ENCODE results near the gene S100A7A. TPM values are rescaled to one million over a fixed set of nuclear protein-coding genes. Genes with fewer than 3 reads are reported as not detected.
"Not testable (repeated sequence)": the region's sequence is repeated elsewhere in the genome, so short reads cannot be mapped to it uniquely, and the experiment has no call there.

The S100A7A gene
- total RNA-seq, 1 donor from 2014 or later: not detected

- ATAC-seq (no peak), DNase-seq (ENCODE audit: low spot score) (no peak)
- intact Hi-C loops (cut with DNase I): no loop called here
These were observed 22.4 kb upstream of the S100A7A start for GRCh38 chr1:153393926-153394325.

- ATAC-seq (no peak), DNase-seq (ENCODE audit: low spot score) (no peak)
- intact Hi-C loops (cut with DNase I): no loop called here
These were observed 21.9 kb upstream of the S100A7A start for GRCh38 chr1:153394391-153394790.

GRCh38 chr1:153395136-153395685 is 21.1 kb upstream of the S100A7A start:
- ATAC-seq: no peak
- intact Hi-C loops (cut with DNase I): no loop called here
- no peak for DNase-seq (ENCODE audit: low spot score)

GRCh38 chr1:153395776-153396175 is 20.5 kb upstream of the S100A7A start:
- ATAC-seq (no peak), DNase-seq (ENCODE audit: low spot score) (no peak)
- intact Hi-C loops (cut with DNase I): no loop called here

- no peak for DNase-seq (ENCODE audit: low spot score)
- ATAC-seq: no peak
- intact Hi-C loops (cut with DNase I): no loop called here
These were observed 19.9 kb upstream of the S100A7A start for GRCh38 chr1:153396461-153396860.

- ATAC-seq: no peak
- DNase-seq (ENCODE audit: low spot score): no peak
- intact Hi-C loops (cut with DNase I): no loop called here
These were observed 19.0 kb upstream of the S100A7A start for GRCh38 chr1:153397051-153397923.

- ATAC-seq: no peak
- intact Hi-C loops (cut with DNase I): no loop called here
- no peak for DNase-seq (ENCODE audit: low spot score)
These were observed 18.2 kb upstream of the S100A7A start for GRCh38 chr1:153397924-153398651.

GRCh38 chr1:153399401-153400055 is 16.8 kb upstream of the S100A7A start:
- intact Hi-C loops (cut with DNase I): no loop called here
- ATAC-seq (no peak), DNase-seq (ENCODE audit: low spot score) (no peak)

- DNase-seq (ENCODE audit: low spot score) (no peak), ATAC-seq (no peak)
- intact Hi-C loops (cut with DNase I): no loop called here
These were observed 16.1 kb upstream of the S100A7A start for GRCh38 chr1:153400244-153400643.

GRCh38 chr1:153401461-153401860 is 14.9 kb upstream of the S100A7A start:
- DNase-seq (ENCODE audit: low spot score): no peak
- intact Hi-C loops (cut with DNase I): no loop called here
- ATAC-seq: no peak

GRCh38 chr1:153402226-153402625 is 14.1 kb upstream of the S100A7A start:
- ATAC-seq (no peak), DNase-seq (ENCODE audit: low spot score) (no peak)

GRCh38 chr1:153403421-153404085 is 12.8 kb upstream of the S100A7A start:
- intact Hi-C loops (cut with DNase I): no loop called here
- DNase-seq (ENCODE audit: low spot score) (no peak), ATAC-seq (no peak)

More at GRCh38 chr1:153402226-153402625, 14.1 kb upstream of the S100A7A start:
- intact Hi-C loops (cut with DNase I): no loop called here

GRCh38 chr1:153404086-153404635 is 12.2 kb upstream of the S100A7A start:
- no peak for ATAC-seq
- DNase-seq (ENCODE audit: low spot score): no peak
- intact Hi-C loops (cut with DNase I): no loop called here

GRCh38 chr1:153404768-153405167 is 11.6 kb upstream of the S100A7A start:
- no peak for ATAC-seq
- intact Hi-C loops (cut with DNase I): no loop called here
- DNase-seq (ENCODE audit: low spot score): no peak

- ATAC-seq; intact Hi-C loops (cut with DNase I); DNase-seq (ENCODE audit: low spot score): not testable (repeated sequence)
These were observed 10.3 kb upstream of the S100A7A start for GRCh38 chr1:153405825-153406599.

- intact Hi-C loops (cut with DNase I); ATAC-seq; DNase-seq (ENCODE audit: low spot score): not testable (repeated sequence)
These were observed 9.0 kb upstream of the S100A7A start for GRCh38 chr1:153407274-153407673.

- DNase-seq (ENCODE audit: low spot score); intact Hi-C loops (cut with DNase I); ATAC-seq: not testable (repeated sequence)
These were observed 2.4 kb upstream of the S100A7A start for GRCh38 chr1:153413961-153414360.
